SK-MEL-5 (cell line): Measurements from ENCODE around the gene CHD2. TPM values are rescaled to one million over a fixed set of nuclear protein-coding genes. Genes with fewer than 3 reads are reported as not detected.
"Not testable (repeated sequence)": the region's sequence is repeated elsewhere in the genome, so short reads cannot be mapped to it uniquely, and the experiment has no call there.

Experiments used
- DNase-seq: peaks from one replicate; pipeline ENCODE4 v3.0.0-alpha.2; 2016; ENCODE audit warnings: low read depth, low spot score
- in situ Hi-C: cut with HindIII; loops from 2 replicates; pipeline ENCODE4 v1.10.0; 2016; ENCODE audit warnings: low sequenced_read_pairs, high pct_unique_total_duplicates, low pct_unique_long_range_greater_than_20kb
- polyA plus RNA-seq, 2 experiments: library from polyadenylated mRNA; depleted of rRNA; stranded (reverse); fragments of >200 nt; gene quantifications; 2 replicates each; pipeline ENCODE4 v1.2.3, GENCODE V29; 2015
- total RNA-seq: library from RNA; depleted of rRNA; stranded (reverse); fragments of >200 nt; shearing (Covaris generic); gene quantifications from 2 replicates; pipeline ENCODE4 v1.2.3, GENCODE V29; 2014; rRNA removed

CHD2 gene
- total RNA-seq: 27.4 and 37.9 TPM in 2 replicates
- polyA plus RNA-seq (2015; cell fraction: cytosol; rRNA removed): 19.8 and 21.3 TPM in 2 replicates
- polyA plus RNA-seq (2015; cell fraction: nucleus; rRNA removed): 83.4 and 86.1 TPM in 2 replicates

DNA sequence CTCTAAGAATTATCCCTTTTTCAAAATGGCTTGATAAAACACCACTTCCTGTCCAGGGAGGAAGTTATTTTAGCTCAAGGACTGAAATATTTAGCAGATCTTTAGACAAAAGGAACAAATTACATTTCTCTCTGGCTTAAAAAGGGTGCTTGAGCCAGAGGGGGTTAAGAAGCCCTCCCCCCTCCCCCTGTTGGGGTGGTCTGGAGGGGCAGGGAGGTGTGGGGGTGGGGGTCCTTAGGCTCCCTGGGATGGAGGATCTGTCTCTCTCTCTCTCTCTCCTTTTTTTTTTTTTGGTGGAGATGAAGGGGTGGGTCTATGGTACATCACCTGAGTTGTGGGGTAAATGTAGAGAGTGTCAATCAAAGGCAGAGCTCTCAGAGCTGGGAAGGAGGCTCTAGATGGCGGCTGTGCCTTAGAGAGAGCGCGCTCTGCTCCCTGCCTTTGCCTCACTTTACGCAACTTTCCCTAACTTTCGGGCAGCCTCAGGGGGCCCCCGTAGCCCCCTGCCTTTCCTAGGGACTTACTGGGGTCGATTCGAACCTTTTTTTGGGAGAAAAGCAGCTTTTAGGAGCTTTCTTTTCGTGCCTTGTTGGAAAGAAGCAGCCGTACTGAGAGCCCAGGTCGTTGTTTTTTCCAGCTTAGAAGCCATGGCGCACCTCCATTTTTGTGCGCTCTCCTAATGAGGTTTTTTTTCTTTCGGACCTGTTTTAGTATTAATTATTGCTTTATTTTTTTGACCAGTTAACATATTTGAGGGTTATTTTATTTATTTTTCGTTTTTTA lies at the start of gene CHD2:
Gene CHD2 (plus strand): TSS at position 377 of the 783 bp plus-strand sequence. CDS start 914 bp downstream, outside the sequence.
- in situ Hi-C loops: no loop called here
- DNase-seq: peak; percentile 93

DNA sequence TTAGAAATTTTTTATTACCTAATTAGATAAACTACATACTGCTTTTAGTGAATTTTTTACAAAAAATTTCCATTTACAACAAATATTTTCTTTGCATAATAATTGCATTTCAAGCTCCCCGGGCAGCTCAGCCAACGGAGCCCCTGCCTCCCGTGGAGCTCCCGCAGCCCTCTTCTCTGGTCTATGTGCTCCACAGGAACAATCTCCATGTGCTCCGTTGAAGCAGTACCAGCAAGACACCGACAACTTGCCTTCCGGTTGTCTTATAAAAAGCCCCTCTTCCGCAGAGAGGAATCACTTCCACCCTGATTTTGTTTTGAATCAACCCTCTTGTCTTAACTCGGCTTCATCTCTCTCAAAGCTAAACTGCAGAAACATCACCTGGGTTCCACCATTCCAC lies 46.9 kb upstream of the CHD2 start:
- in situ Hi-C loops: no loop called here
- DNase-seq: no peak

DNA sequence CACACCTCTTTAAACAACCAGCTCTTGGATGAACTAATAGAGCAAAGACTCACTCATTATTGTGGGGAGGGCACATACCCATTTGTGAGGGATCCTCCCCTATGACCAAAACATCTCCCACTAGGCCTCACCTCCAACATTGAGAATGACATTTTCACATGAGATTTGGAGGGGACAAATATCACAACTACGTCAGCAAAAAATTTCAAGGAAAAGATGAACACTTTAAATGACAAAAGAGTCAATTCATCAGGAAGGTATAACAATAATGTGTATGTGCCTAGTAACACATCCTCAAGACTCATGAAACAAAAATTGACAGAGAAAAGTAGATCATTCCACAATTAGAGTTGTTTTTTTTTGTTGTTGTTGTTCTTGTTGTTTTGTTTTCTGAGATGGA lies 38.4 kb upstream of the CHD2 start:
- DNase-seq: no peak
- in situ Hi-C loops: no loop called here

DNA sequence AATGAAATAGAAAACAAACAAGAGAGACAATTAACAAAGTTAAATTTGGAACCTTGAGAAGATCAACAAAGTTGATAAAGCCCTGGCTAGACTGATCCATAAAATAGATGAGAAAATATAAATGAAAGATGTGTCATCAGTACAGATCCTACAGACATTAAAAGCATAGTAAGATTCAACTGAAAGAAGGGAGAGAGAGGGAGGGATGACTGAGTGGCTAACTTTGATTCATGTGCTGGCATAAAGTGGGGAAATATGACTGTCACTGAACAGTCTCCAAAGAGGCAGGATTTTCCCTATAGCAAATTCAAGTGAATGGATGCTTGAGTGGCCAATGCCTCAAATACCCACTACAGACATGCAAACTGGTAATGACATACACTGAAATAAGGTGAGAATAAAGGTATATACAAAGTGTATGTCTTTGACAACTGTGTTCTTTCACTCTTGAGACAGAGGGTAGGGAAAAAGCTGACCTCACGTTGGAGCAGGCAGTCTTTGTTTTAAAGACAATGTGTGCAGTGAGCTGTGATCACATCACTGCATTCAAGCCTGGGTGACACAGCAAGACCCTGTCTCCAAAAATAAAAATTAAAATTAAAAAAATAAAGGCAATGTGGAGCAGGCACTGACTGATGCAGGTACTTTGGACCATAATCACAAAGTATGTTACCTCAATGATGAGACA lies 35.9 kb upstream of the CHD2 start:
- in situ Hi-C loops: no loop called here
- no peak for DNase-seq

DNA sequence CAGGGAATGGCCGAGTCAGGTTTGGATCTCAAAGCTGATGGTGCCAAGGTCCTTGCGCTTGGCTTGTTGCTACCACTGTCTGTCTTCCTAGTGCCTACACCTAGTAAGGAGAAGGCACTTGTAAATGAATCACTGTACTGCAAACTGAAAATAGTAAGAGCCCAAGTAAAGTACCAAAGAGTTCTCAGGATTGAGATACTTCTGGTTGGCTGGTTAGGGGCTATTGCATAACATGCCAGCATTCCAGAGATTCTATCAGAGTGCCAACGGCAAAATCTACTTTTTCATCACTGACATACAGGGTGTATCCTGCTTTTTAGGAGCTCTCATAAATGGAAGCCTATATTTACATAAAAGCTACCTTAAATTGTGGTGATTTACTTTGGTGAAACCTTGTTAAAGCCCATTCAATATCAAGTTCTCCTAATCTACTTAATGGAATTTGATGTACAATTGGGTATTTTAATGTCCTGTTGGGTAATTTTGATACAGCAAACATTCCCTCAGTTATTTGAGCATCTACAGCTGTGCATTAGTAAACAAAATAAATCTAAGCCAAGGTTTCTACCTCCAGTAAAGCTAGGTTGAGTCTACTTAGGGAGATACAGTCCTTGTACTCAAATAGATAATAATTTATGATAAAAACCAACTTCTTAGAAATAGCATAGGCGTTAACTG lies 30.7 kb upstream of the CHD2 start:
- DNase-seq: peak; percentile 39
- in situ Hi-C loops: no loop called here

DNA sequence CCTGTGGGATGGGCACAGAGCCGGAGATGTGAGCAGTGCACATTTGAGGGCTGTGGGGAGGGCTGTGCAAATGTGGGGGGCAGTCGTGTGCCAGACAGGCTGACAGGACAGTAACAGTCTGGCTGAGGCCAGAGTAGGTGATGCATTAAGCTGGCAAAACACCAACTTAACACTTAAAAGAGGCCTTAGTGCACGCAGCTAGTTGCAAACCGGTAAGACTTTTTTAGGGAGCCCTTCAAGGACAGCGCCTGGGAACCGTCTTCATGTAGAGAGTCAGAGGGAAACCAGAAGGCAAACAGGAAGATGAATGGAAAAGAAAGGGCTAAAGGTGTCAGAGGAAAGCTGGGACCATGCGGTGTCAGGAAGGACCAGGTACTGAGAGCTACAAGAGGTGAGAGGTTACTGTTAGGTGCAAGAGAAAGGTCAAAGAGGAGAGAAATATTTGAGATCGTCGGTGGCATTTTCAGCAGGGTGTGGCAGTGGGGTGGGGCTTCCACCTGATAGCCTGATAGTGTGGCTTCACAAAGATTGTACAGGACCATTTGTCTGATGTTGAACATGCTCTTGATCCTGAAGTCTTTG lies 30.0 kb upstream of the CHD2 start:
- no peak for DNase-seq
- in situ Hi-C loops: no loop called here

DNA sequence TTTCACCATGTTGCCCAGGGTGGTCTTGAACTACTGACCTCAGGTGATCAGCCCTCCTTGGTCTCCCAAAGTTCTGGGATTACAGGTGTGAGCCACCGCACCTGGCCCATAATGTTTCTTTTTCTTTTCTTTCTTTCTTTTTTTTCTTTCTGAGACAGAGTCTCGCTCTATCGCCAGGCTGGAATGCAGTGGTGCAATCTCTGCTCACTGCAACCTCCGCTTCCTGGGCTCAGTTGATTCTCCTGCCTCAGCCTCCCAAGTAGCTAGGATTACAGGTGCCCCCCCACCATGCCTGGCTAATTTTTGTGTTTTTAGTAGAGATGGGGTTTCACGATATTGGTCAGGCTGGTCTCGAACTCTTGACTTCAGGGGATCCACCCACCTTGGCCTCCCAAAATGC lies 27.2 kb upstream of the CHD2 start:
- in situ Hi-C loops, DNase-seq: not testable (repeated sequence)

DNA sequence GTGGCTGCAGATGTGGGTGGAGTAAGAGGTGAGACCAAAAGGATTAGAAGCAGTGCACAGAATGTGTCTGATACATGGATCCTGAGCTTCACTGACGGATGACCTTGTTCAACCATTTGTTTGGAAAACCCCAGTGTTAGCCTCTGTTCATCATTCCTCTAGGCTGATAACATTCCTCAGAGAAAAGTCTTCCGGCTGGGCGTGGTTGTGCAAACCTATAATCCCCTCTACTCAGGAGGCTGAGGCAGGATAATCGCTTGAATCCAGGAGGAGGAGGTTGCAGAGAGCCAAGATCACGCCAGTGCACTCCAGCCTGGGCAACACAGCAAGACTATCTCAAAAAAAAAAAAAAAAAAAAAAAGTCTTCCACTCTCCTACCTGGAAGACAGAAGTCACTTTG lies 23.1 kb upstream of the CHD2 start:
- in situ Hi-C loops: no loop called here
- no peak for DNase-seq

DNA sequence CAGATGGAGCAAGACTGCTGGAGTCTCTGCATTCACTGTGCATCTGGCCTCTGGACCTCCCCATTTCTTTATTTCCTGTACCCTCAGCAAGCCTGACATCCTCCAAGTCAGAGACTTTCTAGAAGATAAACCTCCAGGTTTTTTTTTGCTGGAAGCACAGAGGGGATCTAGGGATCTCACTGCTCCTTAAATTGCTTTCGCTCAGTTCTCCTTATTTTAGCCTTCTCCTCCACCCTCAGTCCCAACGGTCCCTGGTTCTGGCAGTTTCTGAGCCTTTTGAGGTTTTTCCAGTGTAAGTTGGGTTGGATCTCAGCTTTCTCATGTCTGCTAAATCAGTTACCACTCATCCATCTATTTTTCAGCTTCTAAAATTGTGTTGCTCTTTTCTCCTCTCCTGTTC lies 22.7 kb upstream of the CHD2 start:
- DNase-seq: no peak
- in situ Hi-C loops: no loop called here

DNA sequence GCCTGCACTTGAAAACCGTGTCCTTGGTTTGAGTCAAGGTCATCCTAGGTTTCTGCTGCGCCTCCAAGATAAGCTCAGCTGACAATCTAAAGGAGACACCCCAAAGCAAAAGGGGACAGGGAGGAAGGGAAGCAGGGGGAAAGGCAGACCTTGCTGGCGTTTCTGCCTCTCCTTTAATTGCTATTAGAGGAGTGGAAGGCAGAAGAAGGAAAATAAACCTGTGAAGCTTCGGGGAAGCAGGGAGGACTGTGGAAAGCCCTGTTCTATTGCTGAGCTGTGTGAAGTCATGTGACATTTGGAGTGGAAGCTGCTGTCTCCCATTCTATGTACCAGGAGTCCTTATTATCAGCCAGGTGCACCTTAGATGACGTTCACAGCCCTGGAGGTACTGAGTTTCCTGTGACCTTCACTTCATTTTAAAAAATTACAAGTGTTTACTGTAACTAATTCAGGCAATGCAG lies 21.5 kb upstream of the CHD2 start:
- in situ Hi-C loops: no loop called here
- DNase-seq: no peak

DNA sequence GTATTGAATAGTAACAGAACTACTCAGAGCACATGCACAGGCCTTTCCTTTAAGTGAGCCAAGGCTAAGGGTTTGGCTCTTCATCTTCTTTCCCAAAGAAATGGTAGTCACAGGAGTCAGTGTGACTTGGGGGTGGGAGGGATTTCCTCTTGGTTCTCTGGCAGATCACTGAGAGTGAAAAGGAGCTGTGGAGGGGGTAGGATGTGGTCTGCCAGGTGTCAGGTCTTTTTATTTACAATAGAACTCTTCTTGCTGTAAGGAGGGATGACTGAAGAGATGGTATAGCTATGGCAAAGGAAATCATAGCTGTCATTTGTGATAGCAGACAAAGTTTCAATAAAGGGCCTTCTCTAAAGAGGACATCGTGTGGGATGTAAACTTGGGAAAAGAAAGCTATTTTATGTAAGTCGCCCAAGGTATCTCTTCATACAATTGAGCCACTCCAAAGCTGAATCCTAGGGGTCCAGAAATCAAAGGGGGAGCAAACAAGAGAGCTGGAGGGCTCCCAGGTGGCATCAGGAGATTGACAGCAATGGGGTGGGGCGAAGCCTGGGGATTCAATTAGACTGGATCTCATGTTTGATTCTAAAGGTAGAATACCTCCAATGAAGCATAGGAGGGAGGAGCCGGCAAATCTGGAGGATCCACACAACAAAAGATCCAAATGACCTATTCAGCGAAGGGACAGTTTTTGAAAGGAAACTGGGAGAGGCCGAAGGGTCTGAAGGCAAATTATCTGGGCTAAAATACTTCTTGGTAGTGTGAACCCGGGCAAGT lies 20.0 kb upstream of the CHD2 start:
- in situ Hi-C loops: no loop called here

DNA sequence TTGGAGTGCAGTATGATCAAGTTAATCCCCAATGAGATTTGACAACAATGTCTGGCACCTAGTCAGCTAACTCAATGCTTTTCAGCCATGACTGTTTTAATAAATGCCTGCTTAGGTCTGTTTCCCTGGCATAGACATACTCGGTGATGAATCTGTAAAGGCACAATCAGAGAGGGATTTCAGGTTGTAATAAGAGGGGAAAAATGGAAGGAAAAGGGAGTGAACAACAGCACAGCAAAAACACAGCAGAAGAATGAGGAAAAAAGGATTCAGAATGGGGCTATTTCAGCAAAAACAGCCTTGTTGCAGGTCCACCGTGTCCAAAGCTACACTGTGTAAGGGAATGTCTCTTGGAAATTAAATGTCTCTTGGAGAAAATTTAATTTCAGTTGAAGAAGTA lies 19.3 kb upstream of the CHD2 start:
- DNase-seq: no peak
- in situ Hi-C loops: no loop called here

More for the DNA sequence above, 20.0 kb upstream of the CHD2 start:
- no peak for DNase-seq

DNA sequence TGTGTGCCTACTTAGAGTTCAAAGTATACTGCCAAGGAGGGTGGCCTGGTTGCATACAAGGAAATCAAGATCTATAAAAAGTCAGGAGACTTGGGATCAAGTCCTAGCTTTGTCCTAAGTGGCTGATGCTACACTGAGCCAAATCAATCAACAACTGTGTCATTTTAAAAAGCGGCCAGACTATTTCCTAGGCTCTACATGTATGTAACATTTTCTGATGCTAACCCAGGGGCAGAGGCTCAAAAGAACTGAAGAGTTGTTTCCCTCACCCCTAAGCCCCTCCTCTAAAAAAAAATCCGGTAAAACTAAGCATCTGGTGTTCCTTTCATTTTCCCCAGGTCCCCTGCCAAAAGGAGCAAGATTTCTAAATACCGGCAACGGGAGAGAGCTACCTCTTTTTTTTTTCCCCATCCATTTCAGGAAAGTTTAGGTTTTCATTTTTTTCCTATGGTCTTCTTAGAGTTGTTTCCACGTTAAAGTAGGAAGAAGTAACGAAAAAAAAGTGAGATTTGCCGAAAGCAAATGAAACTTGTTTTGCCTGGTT lies 18.8 kb upstream of the CHD2 start:
- in situ Hi-C loops: no loop called here
- no peak for DNase-seq

DNA sequence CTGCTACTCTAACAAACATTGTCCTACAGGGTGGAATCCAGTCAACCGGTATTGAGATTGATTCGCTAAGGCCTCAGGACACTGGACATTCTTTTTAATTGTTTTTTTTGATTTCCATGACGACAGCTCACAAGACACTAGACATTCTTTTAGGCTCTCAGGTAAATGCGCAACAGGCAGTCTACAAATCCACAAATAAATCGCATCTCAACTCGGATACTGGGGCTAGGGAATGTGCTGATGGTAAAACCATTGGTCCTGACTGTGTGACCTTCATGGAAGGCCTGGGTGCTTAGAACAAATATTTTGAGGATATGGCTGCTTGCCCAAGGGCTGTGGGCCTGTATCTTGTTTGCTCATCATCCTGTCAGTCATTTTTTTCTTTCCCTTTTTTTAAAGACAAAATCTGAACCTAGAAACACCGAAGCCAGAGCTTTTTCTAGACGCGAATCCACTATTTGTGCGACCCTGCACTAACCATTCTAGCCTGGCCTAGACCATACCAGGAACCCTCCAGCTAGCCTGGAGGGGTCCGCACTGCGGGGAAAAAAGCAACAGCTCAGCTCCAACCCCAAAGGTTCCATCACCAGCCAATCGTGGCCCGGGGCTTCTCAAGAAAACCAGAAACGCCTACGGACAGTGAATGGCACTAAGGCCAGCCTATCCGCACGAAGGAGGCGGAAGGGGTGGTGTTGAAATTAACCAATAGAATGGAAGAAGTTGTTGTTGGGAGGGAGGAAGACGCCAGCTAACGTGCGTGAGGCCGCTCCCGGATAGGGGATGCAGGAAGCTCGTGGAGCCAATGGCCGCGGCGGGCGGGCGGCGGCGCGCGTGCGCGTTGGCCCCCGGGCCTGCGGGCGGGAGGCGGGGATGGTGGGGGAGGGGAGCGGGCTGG lies 18.1 kb upstream of the CHD2 start:
- in situ Hi-C loops: no loop called here
- DNase-seq: peak; percentile 99

DNA sequence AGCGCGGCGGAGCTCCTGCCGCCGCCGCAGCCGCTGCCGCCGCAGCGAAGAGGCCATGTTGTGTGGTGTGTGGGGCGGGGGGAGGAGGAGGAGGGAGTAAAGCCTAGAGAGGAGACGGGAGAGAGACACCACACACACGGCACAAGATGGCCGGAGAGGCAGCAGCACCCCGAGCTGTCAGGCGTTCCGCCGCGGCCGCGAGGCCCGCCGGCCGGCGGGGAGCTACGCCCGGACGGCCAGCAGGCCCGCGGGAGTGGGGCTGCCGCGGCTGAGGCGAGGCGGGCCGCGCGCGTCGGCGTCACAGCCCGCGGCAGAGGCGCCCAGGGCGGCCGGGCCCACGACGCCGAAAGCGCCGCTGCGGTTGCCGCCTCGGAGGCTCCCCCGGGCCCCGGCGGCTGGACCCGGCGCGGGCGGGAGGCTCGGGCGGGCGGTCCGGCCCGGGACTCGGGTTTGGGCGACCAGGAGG lies 17.4 kb upstream of the CHD2 start:
- in situ Hi-C loops: no loop called here
- DNase-seq: no peak
